Heart left ventricle (tissue), 16 donors: ENCODE measurements around the gene UST. TPM values are rescaled to one million over a fixed set of nuclear protein-coding genes. Genes with fewer than 3 reads are reported as not detected.
A peak's percentile ranks its signal among the peaks of the same experiment; 100 is the strongest.

Experiments
- ATAC-seq, 4 donors: fragments of 200-7000 bp; cut with Tn5 transposase; one replicate each; pipeline ENCODE4 v1.9.1; 2020 to 2022; ENCODE audit warnings: moderate library complexity in 4 of 4, mild to moderate bottlenecking in 3 of 4, moderate number of reproducible peaks in 1 of 4
- DNase-seq, 5 donors: peaks; one replicate each; pipeline ENCODE4 v3.0.0-alpha.2; 2020
- H3K27ac ChIP-seq, 12 donors: fragments of 200-600 bp; sonication (generic) in 4 of 12; one replicate each; pipeline versions ENCODE4 v1.5.0 to v1.8.0; 2016 to 2022; ENCODE audit warnings: mild to moderate bottlenecking in 2 of 12
- H3K27me3 ChIP-seq, 9 donors: fragments of 200-600 bp; sonication (generic) in 2 of 9; one replicate each; pipeline versions ENCODE4 v1.5.1 to v1.8.0; 2016 to 2022; ENCODE audit warnings: mild to moderate bottlenecking in 3 of 9
- H3K36me3 ChIP-seq, 9 donors: fragments of 200-600 bp; sonication (generic) in 2 of 9; one replicate each; pipeline versions ENCODE4 v1.5.0 to v1.8.0; 2018 to 2022; ENCODE audit warnings: mild to moderate bottlenecking in 2 of 9
- H3K4me1 ChIP-seq, 12 donors: fragments of 200-600 bp; sonication (generic) in 4 of 12; one replicate each; pipeline versions ENCODE4 v1.5.0 to v1.8.0; 2016 to 2022; ENCODE audit warnings: mild to moderate bottlenecking in 3 of 12
- H3K4me3 ChIP-seq, 12 donors: fragments of 200-600 bp; sonication (generic) in 4 of 12; one replicate each; pipeline versions ENCODE4 v1.5.0 to v1.8.0; 2017 to 2022; ENCODE audit warnings: mild to moderate bottlenecking in 9 of 12, moderate library complexity in 4 of 12
- H3K9me3 ChIP-seq, 12 donors: fragments of 200-600 bp; sonication (generic) in 4 of 12; one replicate each; pipeline versions ENCODE4 v1.5.0 to v1.8.0; 2016 to 2022; ENCODE audit warnings: mild to moderate bottlenecking in 1 of 12
- CTCF ChIP-seq, 12 donors: fragments of 200-600 bp; sonication (generic) in 4 of 12; IDR thresholded peaks; one replicate each; pipeline versions ENCODE4 v1.5.0 to v1.8.0; 2018 to 2022; ENCODE audit warnings: antibody characterized with exemption in 12 of 12, mild to moderate bottlenecking in 5 of 12
- POLR2A ChIP-seq, 2 donors: fragments of 450-650 bp; IDR thresholded peaks; one replicate each; pipeline ENCODE4 v1.6.1; 2017; ENCODE audit warnings: antibody characterized with exemption in 2 of 2, mild to moderate bottlenecking in 2 of 2, moderate library complexity in 2 of 2
- WGBS, 4 donors: extraction: QIAGEN DNeasy Blood & Tissue Kit in 2 of 4; methylation state at CpG; one replicate each; pipeline versions ENCODE4 v1.1.5 to v1.1.7; 2013 to 2018; 5-methylcytosine and 5-hydroxymethylcytosine counted together
- intact Hi-C, 10 donors: fragments of 100-400 bp; cut with DNase I; formaldehyde crosslinking; loops; one replicate each; pipeline versions ENCODE4 v1.11.1 to v1.14.2; 2022
- polyA plus RNA-seq, 2 donors: library from polyadenylated mRNA; stranded (reverse); fragments of 200-250 nt; gene quantifications; one replicate each; pipeline ENCODE4 v1.2.3, GENCODE V29; 2013
- total RNA-seq, 9 donors: library from RNA; depleted of rRNA in 2 of 9; stranded (reverse); fragments of >200 nt in 2 of 9; fragmentation: NEBNext Ultra II Directional in 3 of 9; extraction: Animal tissue kit (Norgen Biotek cat#: 25700) in 3 of 9; gene quantifications; one replicate each; pipeline versions ENCODE4 v1.1.0 to v1.2.4, GENCODE V29; 2016 to 2023
- donor health status: ischemic (EF 13 %, LVEDD 7.1; RV severe dilation, severe dysfunction).
- donor health status: healthy with polysubstance abuse.
- donor health status: DM: no; HTN: yes; CAD: no.
- donor health status: DM: no; HTN: no; CAD: no.
- donor health status: ischemic (EF 25% LVEDD 6.9; RV normal size, moderate dysfunction).
- donor health status: ischemic (EF 25% LVEDD 5.7; RV mildly dilated, moderate dysfunction).
- donor health status: healthy.
- donor health status: DM: yes; HTN: yes; CAD: no.
- donor health status: ischemic (EF 35%, LVEDD 5.7; RV mildly dilated, moderate dysfunction).
- donor health status: nonischemic (EF 11% LVEDD 7.7; RV severe dilation, severe dysfunction).
- donor health status: DM: yes; HTN: yes; CAD: no.
- donor health status: PGD.
- donor health status: ischemic (EF 29% LVEDD 5.4; RV normal size, mild dysfunction).
- donor health status: nonischemic (EF 23%, LVEDD 6.1; RV moderate dilation, normal function).

The UST gene
- total and polyA plus RNA-seq, 11 donors = 1.1 to 5.8 (median 2.7) TPM

GRCh38 chr6:149107520-149107919 lies 360.7 kb downstream of the UST start:
- H3K4me3 ChIP-seq = no peak overlapping the region
- intact Hi-C loops = no loop called here
- TF ChIP-seq CTCF (IDR thresholded peaks at IDR 0.05) (no peak), POLR2A (IDR thresholded peaks at IDR 0.05) (no peak)
- ATAC-seq (no peak), DNase-seq (no peak)
- H3K36me3 ChIP-seq = no peaks in the 10 kb centered on the region
- WGBS, 4 donors = 75 to 81% (median 78%) methylated on average over 5 of the region's 5 CpGs
- peaks cover 0 to 18% (median 0%) of the 10 kb centered on the region in 12 donors for H3K4me1 ChIP-seq
- H3K9me3 ChIP-seq = no peaks in the 10 kb centered on the region
- H3K27me3 ChIP-seq = no peaks in the 10 kb centered on the region
- peak overlapping the region in 2 of 12 donors; percentile 14 to 31 for H3K27ac ChIP-seq

DNA sequence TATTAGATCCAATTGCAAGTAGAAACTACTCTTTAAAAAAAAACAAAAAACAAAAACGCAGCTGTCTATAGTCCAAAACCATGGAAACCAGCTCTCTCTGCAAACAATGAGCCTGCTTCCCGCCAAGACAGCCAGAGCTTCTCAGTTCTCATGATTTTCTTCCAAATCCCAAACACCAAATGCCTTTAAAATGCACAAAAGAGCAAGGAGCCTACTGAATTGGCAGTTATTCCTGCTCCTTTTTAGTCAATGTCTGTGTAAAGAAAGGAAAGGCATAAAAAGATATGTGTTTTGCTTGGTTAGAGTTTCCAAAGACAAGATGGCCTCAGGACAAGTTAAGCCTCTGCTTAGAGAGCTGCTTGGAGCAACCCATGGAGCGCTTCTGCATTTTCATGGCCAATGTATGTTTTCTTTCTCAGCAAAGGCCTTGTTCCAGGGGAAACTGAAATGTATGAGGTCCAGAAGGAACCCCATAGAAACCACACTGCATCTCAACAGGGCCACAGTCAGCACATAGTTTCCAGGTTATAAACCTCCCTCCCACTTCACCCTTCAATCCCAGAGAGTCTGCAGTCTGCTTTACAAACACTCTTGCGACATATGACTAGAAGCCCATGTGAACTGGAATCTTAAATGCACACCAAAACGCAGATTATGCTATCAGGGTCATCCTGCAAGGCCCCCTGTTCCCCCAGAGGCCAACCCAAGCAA lies 361.4 kb downstream of the UST start:
- TF ChIP-seq POLR2A (IDR thresholded peaks at IDR 0.05) (no peak), CTCF (IDR thresholded peaks at IDR 0.05) (no peak)
- WGBS, 4 donors = 73 to 79% (median 77%) methylated on average over 5 of the region's 5 CpGs
- Histone ChIP-seq H3K9me3 (peaks cover 0 to 3% (median 0%) of the 10 kb centered on the region in 12 donors), H3K27me3 (no peaks in the 10 kb centered on the region), H3K4me1 (peaks cover 0 to 21% (median 0%) of the 10 kb centered on the region in 12 donors), H3K36me3 (no peaks in the 10 kb centered on the region), H3K4me3 (no peak overlapping the region), H3K27ac (peak overlapping the region in 3 of 12 donors; percentile 10 to 47 (median 31))
- intact Hi-C loops = no loop called here
- ATAC-seq = peak in 2 of 4 donors; percentile 32 to 34
- no peak for DNase-seq

DNA sequence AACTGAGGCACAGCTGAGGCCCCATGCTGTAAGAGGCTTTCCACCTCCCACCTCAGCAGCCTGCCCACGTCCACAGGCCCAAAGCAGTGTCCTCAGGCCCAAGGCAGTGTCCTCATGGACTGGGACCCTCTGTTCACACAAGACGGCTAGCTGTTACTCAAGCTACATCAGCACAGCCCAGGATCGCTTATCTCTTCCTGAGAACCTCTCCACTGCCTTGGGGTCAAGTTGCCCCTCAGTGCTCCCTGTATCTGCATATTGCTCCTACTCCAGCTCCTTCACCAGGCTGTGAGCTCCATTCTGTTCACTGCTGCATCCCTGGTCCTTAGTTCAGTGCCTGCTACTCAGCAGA lies 361.9 kb downstream of the UST start:
- H3K36me3 ChIP-seq = no peaks in the 10 kb centered on the region
- H3K27me3 ChIP-seq = no peaks in the 10 kb centered on the region
- ATAC-seq (no peak), DNase-seq (no peak)
- H3K4me3 ChIP-seq = no peak overlapping the region
- peaks cover 0 to 7% (median 0%) of the 10 kb centered on the region in 12 donors for H3K9me3 ChIP-seq
- 81 to 87% (median 84%) methylated on average over 3 of the region's 3 CpGs for WGBS, 4 donors
- no peak overlapping the region for H3K27ac ChIP-seq
- TF ChIP-seq POLR2A (IDR thresholded peaks at IDR 0.05) = no peak
- no peak for TF ChIP-seq CTCF (IDR thresholded peaks at IDR 0.05)
- peaks cover 0 to 21% (median 0%) of the 10 kb centered on the region in 12 donors for H3K4me1 ChIP-seq
- intact Hi-C loops = no loop called here

GRCh38 chr6:149109397-149110070 lies 362.7 kb downstream of the UST start:
- intact Hi-C loops = no loop called here
- H3K36me3 ChIP-seq = no peaks in the 10 kb centered on the region
- H3K4me1 ChIP-seq = peaks cover 0 to 21% (median 0%) of the 10 kb centered on the region in 12 donors
- no peak for DNase-seq
- H3K27me3 ChIP-seq = no peaks in the 10 kb centered on the region
- ATAC-seq = no peak
- TF ChIP-seq CTCF (IDR thresholded peaks at IDR 0.05) (no peak), POLR2A (IDR thresholded peaks at IDR 0.05) (no peak)
- peaks cover 0 to 7% (median 0%) of the 10 kb centered on the region in 12 donors for H3K9me3 ChIP-seq
- H3K27ac ChIP-seq = no peak overlapping the region
- WGBS, 4 donors = 88 to 93% (median 90%) methylated on average over 5 of the region's 5 CpGs
- no peak overlapping the region for H3K4me3 ChIP-seq
